ENCODE measurements around the gene PLCG1.

- TF ChIP-seq, protein P1, sequence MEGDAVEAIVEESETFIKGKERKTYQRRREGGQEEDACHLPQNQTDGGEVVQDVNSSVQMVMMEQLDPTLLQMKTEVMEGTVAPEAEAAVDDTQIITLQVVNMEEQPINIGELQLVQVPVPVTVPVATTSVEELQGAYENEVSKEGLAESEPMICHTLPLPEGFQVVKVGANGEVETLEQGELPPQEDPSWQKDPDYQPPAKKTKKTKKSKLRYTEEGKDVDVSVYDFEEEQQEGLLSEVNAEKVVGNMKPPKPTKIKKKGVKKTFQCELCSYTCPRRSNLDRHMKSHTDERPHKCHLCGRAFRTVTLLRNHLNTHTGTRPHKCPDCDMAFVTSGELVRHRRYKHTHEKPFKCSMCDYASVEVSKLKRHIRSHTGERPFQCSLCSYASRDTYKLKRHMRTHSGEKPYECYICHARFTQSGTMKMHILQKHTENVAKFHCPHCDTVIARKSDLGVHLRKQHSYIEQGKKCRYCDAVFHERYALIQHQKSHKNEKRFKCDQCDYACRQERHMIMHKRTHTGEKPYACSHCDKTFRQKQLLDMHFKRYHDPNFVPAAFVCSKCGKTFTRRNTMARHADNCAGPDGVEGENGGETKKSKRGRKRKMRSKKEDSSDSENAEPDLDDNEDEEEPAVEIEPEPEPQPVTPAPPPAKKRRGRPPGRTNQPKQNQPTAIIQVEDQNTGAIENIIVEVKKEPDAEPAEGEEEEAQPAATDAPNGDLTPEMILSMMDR (IDR thresholded peaks at IDR 0.05 in 2 of 3, conservative IDR thresholded peaks at IDR 0.05 in 1 of 3; ENCODE audit: borderline replicate concordance in 1 of 3, insufficient read depth in 1 of 3, low read depth in 2 of 3, low read length in 2 of 3) = no peak
- TF ChIP-seq POLR2A (IDR thresholded peaks at IDR 0.05; ENCODE audit: borderline replicate concordance, extremely low read depth, insufficient read depth, insufficient read length) (no peak), CEBPB (IDR thresholded peaks at IDR 0.05; ENCODE audit: low read depth) (no peak), ELF1 (IDR thresholded peaks at IDR 0.05; ENCODE audit: borderline replicate concordance, low read depth) (no peak), TCF7L2 (IDR thresholded peaks at IDR 0.05; ENCODE audit: borderline replicate concordance, extremely low read depth, insufficient read depth, insufficient read length) (no peak), SP1 (IDR thresholded peaks at IDR 0.05; ENCODE audit: low read depth) (no peak)
Observed at GRCh38 chr20:41163821-41164220, 26.5 kb downstream of the PLCG1 start.
